ENCODE measurements around the gene ZBTB20. TPM values are rescaled to one million over a fixed set of nuclear protein-coding genes. Genes with fewer than 3 reads are reported as not detected.

The ZBTB20 gene
- polyA plus RNA-seq, 4 donors: 0.27 to 2.2 (median 1.3) TPM

DNA sequence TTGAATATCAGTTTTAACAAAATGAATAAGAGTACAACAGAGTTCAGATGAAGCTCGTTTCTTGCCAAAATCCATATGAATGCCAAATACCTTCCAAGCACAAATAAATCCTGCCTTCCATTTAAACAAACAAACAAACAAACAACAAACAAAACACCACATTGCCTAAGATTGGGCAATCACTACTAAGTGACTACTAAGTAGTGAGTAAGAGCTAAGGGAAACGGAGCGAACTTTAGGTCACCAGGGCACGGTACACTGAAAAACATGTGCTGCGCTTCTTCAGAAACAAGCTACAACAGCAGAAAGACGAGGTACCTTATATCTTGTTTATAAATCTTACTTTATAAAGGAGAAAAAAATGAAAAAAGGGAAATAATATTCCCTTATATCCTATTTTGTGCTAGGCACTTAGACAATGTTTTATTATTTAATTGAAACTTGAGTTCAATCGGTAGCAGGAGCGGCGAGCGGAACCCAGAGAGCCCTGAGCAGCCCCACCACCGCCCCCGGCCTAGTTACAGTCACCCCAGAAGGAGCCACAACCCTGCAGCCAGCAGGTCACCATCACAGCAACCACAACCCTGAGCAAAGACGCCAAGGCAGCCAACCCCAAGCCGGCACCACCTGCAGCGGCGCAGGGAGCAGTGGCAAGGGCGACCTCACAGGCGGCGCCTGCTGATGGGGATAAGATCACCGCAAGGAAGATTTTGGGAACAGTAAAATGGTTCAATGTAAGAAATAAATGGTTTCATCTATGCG, 216.9 kb downstream of the ZBTB20 start:
- no peaks in the 10 kb centered on the region for H3K4me1 ChIP-seq (ENCODE audit: control insufficient read depth in 3 of 3, insufficient read depth in 2 of 3, low read depth in 1 of 3, low read length in 2 of 3)
- no peak overlapping the region for H3K4me3 ChIP-seq (ENCODE audit: low read depth in 1 of 3, low read length in 3 of 3)
- DNase-seq: no peak
- H3K27me3 ChIP-seq (ENCODE audit: control insufficient read depth in 3 of 3, insufficient read depth in 3 of 3, low read length in 3 of 3): no peaks in the 10 kb centered on the region
- peaks cover 0 to 4% (median 0%) of the 10 kb centered on the region in 3 donors for H3K36me3 ChIP-seq (ENCODE audit: control insufficient read depth in 3 of 3, insufficient read depth in 2 of 3, low read depth in 1 of 3, low read length in 3 of 3)
- peaks cover 0 to under 1% of the 10 kb centered on the region in 2 donors for H3K9me3 ChIP-seq (ENCODE audit: control insufficient read depth in 2 of 2, insufficient read depth in 1 of 2, low read depth in 1 of 2, low read length in 1 of 2)
- no peak for FAIRE-seq
- H3K27ac ChIP-seq (ENCODE audit: low read depth in 1 of 3, low read length in 2 of 3): no peak overlapping the region
- WGBS, 3 donors: 94 to 95% (median 95%) methylated on average over 21 of the region's 21 CpGs

DNA sequence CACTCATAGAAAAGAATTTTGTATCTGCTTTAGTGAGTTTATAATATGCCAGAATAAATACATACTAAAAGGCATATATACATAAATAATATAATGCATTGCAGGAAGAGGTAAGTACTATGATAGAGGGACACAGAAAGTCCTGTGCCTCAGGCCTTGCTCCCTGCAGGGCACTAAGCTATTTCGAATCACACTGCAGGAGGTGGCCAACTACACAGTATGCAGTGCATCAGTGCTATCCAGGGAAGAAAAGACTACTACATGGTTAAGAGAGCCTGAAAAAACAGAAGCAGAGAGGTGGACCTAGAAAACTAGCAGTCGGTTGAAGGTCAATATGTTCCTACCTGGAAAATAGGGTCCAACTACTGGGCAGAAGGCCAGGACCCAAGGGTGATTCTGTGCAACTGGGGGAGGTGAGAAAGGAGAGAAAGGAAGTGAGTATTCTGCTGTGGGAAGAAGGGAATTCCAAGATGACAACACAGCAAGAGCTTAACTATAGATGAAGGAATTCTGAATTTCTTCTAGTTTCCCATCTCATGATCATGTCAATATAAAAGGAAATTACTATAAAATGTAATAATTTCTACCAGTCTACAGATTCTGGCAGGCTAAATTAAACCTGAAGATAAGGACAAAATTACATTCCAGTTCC, 218.0 kb downstream of the ZBTB20 start:
- peaks cover 0 to 4% (median 0%) of the 10 kb centered on the region in 3 donors for H3K36me3 ChIP-seq (ENCODE audit: control insufficient read depth in 3 of 3, insufficient read depth in 2 of 3, low read depth in 1 of 3, low read length in 3 of 3)
- FAIRE-seq (no peak), DNase-seq (no peak)
- no peaks in the 10 kb centered on the region for H3K4me1 ChIP-seq (ENCODE audit: control insufficient read depth in 3 of 3, insufficient read depth in 2 of 3, low read depth in 1 of 3, low read length in 2 of 3)
- peaks cover 0 to 3% of the 10 kb centered on the region in 2 donors for H3K9me3 ChIP-seq (ENCODE audit: control insufficient read depth in 2 of 2, insufficient read depth in 1 of 2, low read depth in 1 of 2, low read length in 1 of 2)
- no peak overlapping the region for H3K4me3 ChIP-seq (ENCODE audit: low read depth in 1 of 3, low read length in 3 of 3)
- WGBS, 3 donors: 88 to 100% (median 88%) methylated on average over 2 of the region's 2 CpGs
- no peaks in the 10 kb centered on the region for H3K27me3 ChIP-seq (ENCODE audit: control insufficient read depth in 3 of 3, insufficient read depth in 3 of 3, low read length in 3 of 3)
- no peak overlapping the region for H3K27ac ChIP-seq (ENCODE audit: low read depth in 1 of 3, low read length in 2 of 3)

DNA sequence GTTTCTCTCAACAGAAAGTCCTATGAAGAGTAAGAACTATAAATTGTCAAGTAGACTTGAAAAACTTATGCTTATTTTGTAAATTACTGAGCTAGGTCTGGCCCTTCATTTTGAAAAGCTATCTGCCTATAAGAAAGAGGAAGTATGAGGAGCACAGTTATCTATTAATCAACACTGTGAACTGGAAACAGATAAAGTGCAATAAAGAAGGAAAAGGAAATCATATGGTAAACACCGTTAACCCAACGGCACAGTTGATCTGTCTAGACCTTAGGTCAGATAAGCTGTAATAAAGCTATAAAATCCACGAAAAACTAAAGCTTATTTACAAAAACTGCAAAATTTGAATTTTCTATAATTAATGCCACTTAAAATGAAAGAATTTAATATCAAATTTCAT, 242.5 kb downstream of the ZBTB20 start:
- WGBS, 3 donors: 21 to 43% (median 32%) methylated on average over 3 of the region's 3 CpGs

DNA sequence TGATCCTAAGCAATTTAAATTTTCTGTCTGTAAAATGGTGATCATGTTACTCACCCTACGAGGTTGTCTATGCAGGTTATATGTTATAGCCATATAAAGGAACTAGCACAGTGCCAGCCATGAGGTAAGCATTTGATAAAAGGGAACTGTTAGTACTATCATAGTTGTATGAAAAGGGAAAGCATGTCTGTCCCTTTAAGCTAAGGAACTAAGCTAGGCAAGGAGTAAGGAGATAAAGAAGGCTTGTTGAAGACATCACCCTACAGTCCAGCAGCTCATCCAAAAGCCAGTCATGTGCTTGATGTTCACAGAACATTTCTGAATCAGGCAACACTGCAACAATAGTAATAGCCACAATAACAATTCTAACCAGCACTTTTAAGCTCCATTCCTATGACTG, 243.9 kb downstream of the ZBTB20 start:
- no peak overlapping the region for H3K4me3 ChIP-seq (ENCODE audit: low read depth in 1 of 3, low read length in 3 of 3)
- H3K27ac ChIP-seq (ENCODE audit: low read depth in 1 of 3, low read length in 2 of 3): peak overlapping the region in 1 of 3 donors; percentile 12
- FAIRE-seq (no peak), DNase-seq (peak in 1 of 2 donors; percentile 24)
- WGBS, 3 donors: 12 to 54% (median 23%) methylated on average over 1 of the region's 1 CpG
- H3K36me3 ChIP-seq (ENCODE audit: control insufficient read depth in 3 of 3, insufficient read depth in 2 of 3, low read depth in 1 of 3, low read length in 3 of 3): no peaks in the 10 kb centered on the region
- H3K9me3 ChIP-seq (ENCODE audit: control insufficient read depth in 2 of 2, insufficient read depth in 1 of 2, low read depth in 1 of 2, low read length in 1 of 2): no peaks in the 10 kb centered on the region
- H3K4me1 ChIP-seq (ENCODE audit: control insufficient read depth in 3 of 3, insufficient read depth in 2 of 3, low read depth in 1 of 3, low read length in 2 of 3): peaks cover 3 to 17% (median 5%) of the 10 kb centered on the region in 3 donors
- no peaks in the 10 kb centered on the region for H3K27me3 ChIP-seq (ENCODE audit: control insufficient read depth in 3 of 3, insufficient read depth in 3 of 3, low read length in 3 of 3)

More for the DNA sequence above, 242.5 kb downstream of the ZBTB20 start:
- H3K27me3 ChIP-seq (ENCODE audit: control insufficient read depth in 3 of 3, insufficient read depth in 3 of 3, low read length in 3 of 3): no peaks in the 10 kb centered on the region
- peak; percentile 21 to 30 for DNase-seq
- no peak overlapping the region for H3K4me3 ChIP-seq (ENCODE audit: low read depth in 1 of 3, low read length in 3 of 3)
- peaks cover 3 to 13% (median 5%) of the 10 kb centered on the region in 3 donors for H3K4me1 ChIP-seq (ENCODE audit: control insufficient read depth in 3 of 3, insufficient read depth in 2 of 3, low read depth in 1 of 3, low read length in 2 of 3)
- no peaks in the 10 kb centered on the region for H3K9me3 ChIP-seq (ENCODE audit: control insufficient read depth in 2 of 2, insufficient read depth in 1 of 2, low read depth in 1 of 2, low read length in 1 of 2)
- no peak for FAIRE-seq
- no peaks in the 10 kb centered on the region for H3K36me3 ChIP-seq (ENCODE audit: control insufficient read depth in 3 of 3, insufficient read depth in 2 of 3, low read depth in 1 of 3, low read length in 3 of 3)
- H3K27ac ChIP-seq (ENCODE audit: low read depth in 1 of 3, low read length in 2 of 3): no peak overlapping the region

DNA sequence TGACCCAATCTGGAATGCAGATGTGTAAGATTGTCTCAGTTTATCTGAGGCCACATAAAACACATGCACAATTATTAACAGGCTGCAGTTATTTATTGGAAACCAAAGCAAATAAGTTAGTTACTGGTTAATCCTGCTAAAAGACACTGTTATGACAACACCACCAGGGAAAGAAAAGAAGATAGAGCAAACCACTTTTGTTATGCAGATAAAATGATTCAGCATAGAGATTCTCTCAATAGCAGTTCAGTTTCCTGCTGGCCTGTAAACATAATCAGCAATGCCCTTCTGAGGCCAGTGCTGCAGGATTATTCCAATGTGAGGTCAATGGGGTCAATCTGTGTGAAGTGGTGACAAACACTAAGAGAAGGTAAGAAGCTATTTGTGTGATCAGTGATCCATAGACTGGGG, 244.4 kb downstream of the ZBTB20 start:
- Histone ChIP-seq H3K9me3 (ENCODE audit: control insufficient read depth in 2 of 2, insufficient read depth in 1 of 2, low read depth in 1 of 2, low read length in 1 of 2) (no peaks in the 10 kb centered on the region), H3K4me1 (ENCODE audit: control insufficient read depth in 3 of 3, insufficient read depth in 2 of 3, low read depth in 1 of 3, low read length in 2 of 3) (peaks cover 3 to 17% (median 5%) of the 10 kb centered on the region in 3 donors), H3K4me3 (ENCODE audit: low read depth in 1 of 3, low read length in 3 of 3) (no peak overlapping the region), H3K27me3 (ENCODE audit: control insufficient read depth in 3 of 3, insufficient read depth in 3 of 3, low read length in 3 of 3) (no peaks in the 10 kb centered on the region), H3K36me3 (ENCODE audit: control insufficient read depth in 3 of 3, insufficient read depth in 2 of 3, low read depth in 1 of 3, low read length in 3 of 3) (no peaks in the 10 kb centered on the region), H3K27ac (ENCODE audit: low read depth in 1 of 3, low read length in 2 of 3) (peak overlapping the region in 2 of 3 donors; percentile 12 to 38)
- DNase-seq: peak in 1 of 2 donors; percentile 21
- no peak for FAIRE-seq

DNA sequence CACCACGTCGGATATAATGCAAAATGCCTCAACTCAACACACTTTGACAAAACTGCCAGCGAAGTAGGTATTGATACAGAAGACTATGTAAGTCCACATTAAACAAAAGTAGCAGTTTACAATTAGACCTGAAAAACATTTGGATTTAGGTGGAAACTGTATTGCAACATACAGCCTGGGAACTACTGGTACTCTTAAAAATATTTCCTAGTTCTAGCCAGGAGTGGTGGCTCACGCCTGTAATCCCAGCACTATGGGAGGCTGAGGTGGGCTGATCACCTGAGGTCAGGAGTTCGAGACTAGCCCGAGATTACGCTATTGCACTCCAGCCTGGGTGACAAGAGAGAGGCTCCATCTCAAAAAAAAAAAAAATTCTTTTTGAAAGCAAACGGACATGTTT, 246.2 kb downstream of the ZBTB20 start:
- Histone ChIP-seq H3K27ac (ENCODE audit: low read depth in 1 of 3, low read length in 2 of 3) (peak overlapping the region in 1 of 3 donors; percentile 57), H3K4me3 (ENCODE audit: low read depth in 1 of 3, low read length in 3 of 3) (no peak overlapping the region), H3K9me3 (ENCODE audit: control insufficient read depth in 2 of 2, insufficient read depth in 1 of 2, low read depth in 1 of 2, low read length in 1 of 2) (no peaks in the 10 kb centered on the region), H3K4me1 (ENCODE audit: control insufficient read depth in 3 of 3, insufficient read depth in 2 of 3, low read depth in 1 of 3, low read length in 2 of 3) (peaks cover 3 to 17% (median 5%) of the 10 kb centered on the region in 3 donors), H3K36me3 (ENCODE audit: control insufficient read depth in 3 of 3, insufficient read depth in 2 of 3, low read depth in 1 of 3, low read length in 3 of 3) (no peaks in the 10 kb centered on the region), H3K27me3 (ENCODE audit: control insufficient read depth in 3 of 3, insufficient read depth in 3 of 3, low read length in 3 of 3) (no peaks in the 10 kb centered on the region)
- no peak for FAIRE-seq
- WGBS, 3 donors: 65 to 77% (median 69%) methylated on average over 8 of the region's 8 CpGs
- no peak for DNase-seq

DNA sequence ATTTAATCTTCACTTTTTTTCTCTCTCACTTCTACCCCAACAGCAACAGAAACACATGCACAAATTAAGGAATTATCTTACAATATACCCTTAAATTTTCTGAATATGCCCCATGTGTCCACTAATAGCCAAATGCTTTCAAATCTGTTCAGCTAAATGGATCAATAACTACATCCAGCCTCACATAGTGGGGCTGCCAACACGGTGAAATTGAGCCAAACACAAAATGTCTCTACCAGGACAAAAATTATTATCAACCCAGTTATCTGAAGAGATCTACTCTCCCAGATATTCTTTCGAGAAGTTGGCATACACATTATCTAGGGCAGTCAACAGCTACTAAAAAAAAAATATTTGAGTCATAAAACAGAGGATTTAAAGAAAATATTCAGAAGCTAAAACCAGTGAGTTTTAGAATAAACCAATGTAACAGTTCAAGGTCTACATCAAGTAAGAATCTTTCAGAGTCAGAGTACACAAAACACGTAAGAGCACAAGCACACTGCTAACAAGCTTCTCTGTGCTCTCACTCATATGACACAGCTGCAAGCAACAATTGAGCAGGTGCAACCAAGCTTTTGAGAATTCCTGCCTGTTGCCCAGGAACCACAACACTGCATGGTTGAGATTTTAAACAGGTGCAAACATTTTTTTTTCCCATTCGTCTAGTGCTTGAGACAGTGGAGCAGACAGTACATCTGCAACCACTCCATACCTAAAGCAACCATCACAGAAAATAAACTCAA, 247.7 kb downstream of the ZBTB20 start:
- Histone ChIP-seq H3K4me3 (ENCODE audit: low read depth in 1 of 3, low read length in 3 of 3) (no peak overlapping the region), H3K36me3 (ENCODE audit: control insufficient read depth in 3 of 3, insufficient read depth in 2 of 3, low read depth in 1 of 3, low read length in 3 of 3) (no peaks in the 10 kb centered on the region), H3K4me1 (ENCODE audit: control insufficient read depth in 3 of 3, insufficient read depth in 2 of 3, low read depth in 1 of 3, low read length in 2 of 3) (peaks cover 3 to 17% (median 5%) of the 10 kb centered on the region in 3 donors), H3K9me3 (ENCODE audit: control insufficient read depth in 2 of 2, insufficient read depth in 1 of 2, low read depth in 1 of 2, low read length in 1 of 2) (no peaks in the 10 kb centered on the region), H3K27ac (ENCODE audit: low read depth in 1 of 3, low read length in 2 of 3) (peak overlapping the region in 1 of 3 donors; percentile 30), H3K27me3 (ENCODE audit: control insufficient read depth in 3 of 3, insufficient read depth in 3 of 3, low read length in 3 of 3) (no peaks in the 10 kb centered on the region)
- 21 to 53% (median 32%) methylated on average over 4 of the region's 4 CpGs for WGBS, 3 donors
- FAIRE-seq: no peak
- peak; percentile 48 to 77 for DNase-seq

DNA sequence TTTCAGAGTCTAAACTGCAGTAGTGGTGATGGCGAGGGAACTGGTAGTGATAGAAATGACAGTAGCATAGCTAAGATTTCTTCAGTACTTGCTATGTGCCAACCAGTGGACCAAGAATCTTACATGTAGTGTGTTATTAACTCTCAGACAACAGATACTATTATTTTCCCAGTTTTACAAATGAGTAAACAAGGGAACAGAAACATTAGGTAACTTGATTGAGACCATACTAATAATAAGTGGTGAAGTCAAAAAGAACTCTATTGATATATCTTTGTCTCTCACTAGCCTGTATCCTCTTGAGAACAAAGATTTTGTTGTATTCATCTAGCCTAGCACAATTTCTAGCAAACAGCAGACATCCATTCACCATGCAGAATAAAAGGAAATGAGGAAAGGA, 250.1 kb downstream of the ZBTB20 start:
- Histone ChIP-seq H3K4me3 (ENCODE audit: low read depth in 1 of 3, low read length in 3 of 3) (no peak overlapping the region), H3K9me3 (ENCODE audit: control insufficient read depth in 2 of 2, insufficient read depth in 1 of 2, low read depth in 1 of 2, low read length in 1 of 2) (no peaks in the 10 kb centered on the region), H3K4me1 (ENCODE audit: control insufficient read depth in 3 of 3, insufficient read depth in 2 of 3, low read depth in 1 of 3, low read length in 2 of 3) (peaks cover 0 to 7% (median 0%) of the 10 kb centered on the region in 3 donors), H3K27me3 (ENCODE audit: control insufficient read depth in 3 of 3, insufficient read depth in 3 of 3, low read length in 3 of 3) (no peaks in the 10 kb centered on the region), H3K27ac (ENCODE audit: low read depth in 1 of 3, low read length in 2 of 3) (no peak overlapping the region), H3K36me3 (ENCODE audit: control insufficient read depth in 3 of 3, insufficient read depth in 2 of 3, low read depth in 1 of 3, low read length in 3 of 3) (no peaks in the 10 kb centered on the region)
- DNase-seq (no peak), FAIRE-seq (no peak)
- 93 to 96% (median 95%) methylated on average over 1 of the region's 1 CpG for WGBS, 3 donors
